ENCODE results near the gene MOCOS.
"Not testable (repeated sequence)": the region's sequence is repeated elsewhere in the genome, so short reads cannot be mapped to it uniquely, and the experiment has no call there.

The MOCOS gene

DNA sequence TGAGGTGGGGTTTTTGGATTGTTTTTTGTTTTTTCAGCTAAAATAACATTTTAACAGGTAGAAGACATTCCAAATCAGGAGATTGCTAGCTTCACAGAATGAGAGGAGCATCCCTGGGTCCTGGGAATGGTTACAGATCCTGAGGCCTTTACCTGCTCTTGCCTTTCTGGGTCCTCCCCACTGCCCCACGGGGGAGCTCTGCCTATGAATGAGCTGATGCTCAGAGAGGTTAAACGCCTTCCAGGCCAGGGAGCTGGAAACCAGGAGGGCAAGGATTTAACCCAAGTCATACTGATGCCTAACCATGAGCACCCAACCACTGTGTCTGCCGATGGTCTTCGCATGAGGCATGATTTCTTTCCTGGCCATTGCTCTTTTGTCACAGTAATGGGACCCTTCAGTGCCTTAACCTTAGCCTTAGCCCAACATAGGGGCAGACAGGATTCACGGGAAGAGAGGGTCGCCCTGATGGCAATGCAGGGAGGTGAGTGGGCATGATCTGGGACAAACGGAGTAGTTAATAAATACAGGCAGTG lies 16.1 kb downstream of the MOCOS start:
- H3K4me3 Mint-ChIP-seq, result no peak overlapping the region

DNA sequence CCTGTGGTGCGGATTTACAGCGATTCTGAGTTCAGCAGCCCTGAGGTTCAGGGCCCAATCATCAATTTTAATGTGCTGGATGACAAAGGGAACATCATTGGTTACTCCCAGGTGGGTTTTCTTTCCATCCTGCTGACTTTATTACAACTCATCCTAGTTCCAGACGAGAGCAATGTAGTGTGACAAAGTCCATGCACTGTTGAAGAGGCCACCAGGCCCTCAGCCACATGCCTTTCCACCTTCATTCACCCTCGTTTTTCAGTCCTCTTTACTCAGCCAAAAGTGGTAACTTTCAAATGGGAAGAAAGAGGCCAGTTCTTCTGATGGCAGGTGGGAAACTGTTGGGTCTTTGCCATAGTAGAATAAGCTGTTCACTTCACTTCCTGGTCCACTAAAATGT lies 17.9 kb downstream of the MOCOS start:
- H3K27me3 Mint-ChIP-seq, result peaks cover 15% of the 10 kb centered on the region
- H3K27ac Mint-ChIP-seq, result no peak overlapping the region
- no peak overlapping the region for H3K4me3 Mint-ChIP-seq
- H3K36me3 Mint-ChIP-seq, result no peaks in the 10 kb centered on the region
- CTCF ChIA-PET, result no interaction called here
- no peaks in the 10 kb centered on the region for H3K9me3 Mint-ChIP-seq
- DNase-seq, result no peak
- H3K4me1 Mint-ChIP-seq, result no peaks in the 10 kb centered on the region

More for the DNA sequence above, 16.1 kb downstream of the MOCOS start:
- H3K27ac Mint-ChIP-seq, result no peak overlapping the region
- H3K4me1 Mint-ChIP-seq, result no peaks in the 10 kb centered on the region
- DNase-seq, result no peak
- H3K36me3 Mint-ChIP-seq, result no peaks in the 10 kb centered on the region
- CTCF ChIA-PET, result no interaction called here
- peaks cover 15% of the 10 kb centered on the region for H3K27me3 Mint-ChIP-seq
- no peaks in the 10 kb centered on the region for H3K9me3 Mint-ChIP-seq

DNA sequence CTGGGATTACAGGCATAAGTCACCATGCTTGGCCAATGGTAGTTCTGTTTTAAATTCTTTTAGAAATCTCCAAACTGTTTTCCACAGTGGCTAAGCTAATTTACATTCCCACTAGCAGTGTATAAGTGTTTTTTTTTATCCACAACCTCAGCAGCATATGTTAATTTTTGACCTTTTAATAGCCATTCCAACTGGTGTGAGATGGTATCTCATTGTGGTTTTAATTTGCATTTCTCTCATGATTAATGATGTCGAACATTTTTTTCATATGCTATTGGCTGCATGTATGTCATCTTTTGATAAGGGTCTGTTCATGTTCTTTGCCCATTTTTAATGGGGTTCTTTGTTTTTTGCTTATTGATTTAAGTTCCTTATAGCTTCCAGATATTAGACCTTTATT lies 20.0 kb downstream of the MOCOS start:
- Mint-ChIP-seq H3K4me1 (no peaks in the 10 kb centered on the region), H3K27ac (no peak overlapping the region), H3K4me3 (no peak overlapping the region), H3K27me3 (peaks cover 18% of the 10 kb centered on the region), H3K36me3 (no peaks in the 10 kb centered on the region), H3K9me3 (no peaks in the 10 kb centered on the region)
- no peak for DNase-seq
- CTCF ChIA-PET, result no interaction called here

DNA sequence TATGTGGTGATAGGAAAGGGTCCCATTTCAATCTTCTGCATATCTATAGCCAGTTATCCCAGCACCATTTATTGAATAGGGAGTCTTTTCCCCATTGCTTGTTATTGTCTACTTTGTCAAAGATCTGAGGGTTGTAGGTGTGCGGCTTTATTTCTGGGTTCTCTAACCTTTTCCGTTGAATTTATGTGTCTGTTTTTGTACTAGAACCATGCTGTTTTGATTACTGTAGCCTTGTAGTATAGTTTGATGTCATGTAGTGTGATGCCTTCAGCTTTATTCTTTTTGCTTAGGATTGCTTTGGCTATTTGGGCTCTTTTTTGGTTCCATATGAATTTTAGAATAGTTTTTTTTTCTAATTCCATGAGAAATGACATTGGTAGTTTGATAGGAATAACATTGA lies 20.7 kb downstream of the MOCOS start:
- H3K4me3 Mint-ChIP-seq, H3K36me3 Mint-ChIP-seq, CTCF ChIA-PET: not testable (repeated sequence)

DNA sequence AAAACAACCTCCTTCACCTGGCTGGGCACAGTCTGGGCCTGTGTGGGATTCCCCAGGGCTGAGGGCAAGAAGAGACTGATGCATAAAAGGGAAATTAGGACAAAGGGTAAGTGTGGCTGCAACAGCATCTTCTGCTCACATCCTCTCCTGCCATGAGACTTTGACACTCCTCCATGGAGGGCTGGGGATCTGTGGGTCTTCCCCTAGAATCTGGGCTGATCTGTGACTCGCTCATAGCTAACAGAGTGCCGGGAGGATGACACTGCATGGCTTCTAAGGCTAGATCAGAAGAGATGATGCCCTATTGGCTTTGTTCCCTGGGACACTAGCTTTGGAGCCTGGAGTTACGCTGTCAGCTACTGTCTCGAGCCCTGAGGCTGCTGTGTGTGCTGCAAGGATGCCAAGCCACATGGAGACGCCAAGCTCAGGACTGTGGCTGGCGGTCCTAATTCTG lies 24.3 kb downstream of the MOCOS start:
- Mint-ChIP-seq H3K4me1 (no peaks in the 10 kb centered on the region), H3K27me3 (peaks cover 9% of the 10 kb centered on the region), H3K4me3 (no peak overlapping the region), H3K36me3 (no peaks in the 10 kb centered on the region), H3K27ac (no peak overlapping the region), H3K9me3 (no peaks in the 10 kb centered on the region)
- DNase-seq, result no peak
- CTCF ChIA-PET, result no interaction called here

More for the DNA sequence above, 20.7 kb downstream of the MOCOS start:
- not testable (repeated sequence) for H3K27ac Mint-ChIP-seq, H3K9me3 Mint-ChIP-seq, H3K4me1 Mint-ChIP-seq, DNase-seq
- H3K27me3 Mint-ChIP-seq, result peaks cover 13% of the 10 kb centered on the region

DNA sequence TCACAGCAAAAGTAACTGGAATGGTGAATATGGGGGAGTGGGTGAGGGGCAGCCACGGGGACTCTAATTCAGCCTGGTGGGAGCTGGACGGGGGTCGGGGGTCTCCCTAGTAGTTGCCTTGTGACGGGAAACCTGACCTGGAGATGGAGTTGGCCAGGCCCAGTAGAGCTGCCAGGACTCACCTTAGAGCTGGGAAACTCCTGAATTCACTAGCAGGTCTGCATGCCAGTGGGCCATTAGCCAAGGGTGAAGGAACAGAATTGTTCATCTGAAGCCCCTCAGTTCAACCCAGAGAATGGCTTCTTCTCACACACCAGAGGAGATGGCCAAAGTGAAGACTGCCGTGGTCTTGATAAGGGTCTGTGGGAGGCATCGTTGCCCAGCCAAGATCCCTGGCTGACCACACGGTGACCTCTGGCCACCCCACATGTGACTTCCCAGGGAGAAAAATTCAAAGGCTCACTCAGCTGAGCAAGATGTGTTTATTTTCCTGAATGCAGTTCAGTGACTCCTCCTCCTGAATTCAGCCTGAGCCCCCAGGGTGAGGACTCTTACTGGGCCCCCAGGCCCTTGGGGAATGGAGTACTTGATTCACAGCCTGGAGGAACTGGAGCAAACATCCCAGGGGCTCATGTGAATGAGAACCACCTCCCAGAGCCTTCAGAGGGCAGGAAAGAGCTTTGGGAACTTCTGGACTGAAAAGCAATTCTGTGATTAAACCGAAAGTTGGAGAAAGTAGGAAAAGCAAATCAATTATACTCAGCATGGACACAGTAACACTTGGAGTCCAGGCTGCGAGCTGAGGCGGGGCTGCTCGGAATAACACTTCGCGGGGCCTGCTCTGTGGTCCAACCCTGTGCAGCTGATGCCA lies 25.2 kb downstream of the MOCOS start:
- Mint-ChIP-seq H3K9me3 (no peaks in the 10 kb centered on the region), H3K4me1 (no peaks in the 10 kb centered on the region), H3K4me3 (no peak overlapping the region), H3K36me3 (no peaks in the 10 kb centered on the region), H3K27me3 (peaks cover 9% of the 10 kb centered on the region), H3K27ac (no peak overlapping the region)
- CTCF ChIA-PET, result no interaction called here
- DNase-seq, result no peak

DNA sequence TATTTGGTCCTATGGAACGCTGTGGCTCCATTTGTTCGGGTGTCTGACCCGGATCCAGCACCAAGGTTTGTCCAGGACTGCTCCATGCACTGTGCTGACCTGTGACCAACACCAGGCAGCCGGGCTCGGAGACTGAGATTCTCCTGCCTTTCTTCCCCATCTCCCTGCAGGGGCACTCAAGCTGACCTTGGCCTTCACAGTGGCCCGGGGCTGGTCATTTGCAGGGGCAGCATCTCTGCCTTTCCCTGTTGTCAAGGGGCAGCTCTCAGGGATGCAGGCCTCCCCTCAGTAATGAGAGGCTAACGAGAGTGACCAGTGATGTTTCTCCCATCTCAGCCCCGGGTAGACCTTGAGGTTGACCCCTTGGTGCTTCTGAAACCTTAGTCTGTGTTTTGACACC lies 27.5 kb downstream of the MOCOS start:
- no peak for DNase-seq
- H3K9me3 Mint-ChIP-seq, result no peaks in the 10 kb centered on the region
- H3K4me3 Mint-ChIP-seq, result no peak overlapping the region
- CTCF ChIA-PET, result no interaction called here
- H3K36me3 Mint-ChIP-seq, result no peaks in the 10 kb centered on the region
- peaks cover 9% of the 10 kb centered on the region for H3K27me3 Mint-ChIP-seq
- H3K27ac Mint-ChIP-seq, result no peak overlapping the region
- no peaks in the 10 kb centered on the region for H3K4me1 Mint-ChIP-seq

DNA sequence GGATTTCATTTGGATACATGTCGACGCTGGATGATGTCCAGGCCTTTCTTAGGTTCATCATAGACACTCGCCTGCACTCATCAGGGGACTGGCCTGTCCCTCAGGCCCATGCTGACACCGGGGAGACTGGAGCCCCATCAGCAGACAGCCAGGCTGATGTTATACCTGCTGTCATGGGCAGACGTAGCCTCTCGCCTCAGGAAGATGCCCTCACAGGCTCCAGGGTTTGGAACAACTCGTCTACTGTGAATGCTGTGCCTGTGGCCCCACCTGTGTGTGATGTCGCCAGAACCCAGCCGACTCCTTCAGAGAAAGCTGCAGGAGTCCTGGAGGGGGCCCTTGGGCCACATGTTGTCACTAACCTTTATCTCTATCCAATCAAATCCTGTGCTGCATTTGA lies 28.3 kb downstream of the MOCOS start:
- Mint-ChIP-seq H3K27me3 (peaks cover 9% of the 10 kb centered on the region), H3K4me3 (no peak overlapping the region), H3K9me3 (no peaks in the 10 kb centered on the region), H3K4me1 (no peaks in the 10 kb centered on the region), H3K27ac (no peak overlapping the region), H3K36me3 (no peaks in the 10 kb centered on the region)
- no peak for DNase-seq
- CTCF ChIA-PET, result no interaction called here

DNA sequence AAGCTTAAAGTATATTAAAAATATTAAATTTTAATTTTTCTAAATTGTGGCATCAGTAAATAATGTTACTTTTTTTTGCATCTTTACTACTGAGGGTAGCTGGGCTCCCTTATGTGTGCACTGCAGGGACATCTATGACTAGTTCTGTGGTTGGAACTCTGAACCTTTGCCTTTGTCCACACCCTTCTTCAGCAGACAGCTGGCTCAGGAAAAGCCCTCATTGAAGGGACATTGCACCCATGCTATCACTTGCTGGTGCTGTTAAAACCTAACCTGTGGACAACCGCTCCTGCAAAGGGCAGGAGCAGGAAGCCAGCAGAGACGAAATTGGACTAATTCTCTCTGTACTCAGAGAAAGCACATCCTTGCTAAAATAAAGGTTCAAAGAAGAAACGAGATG lies 30.1 kb downstream of the MOCOS start:
- peaks cover 5% of the 10 kb centered on the region for H3K27me3 Mint-ChIP-seq
- no peaks in the 10 kb centered on the region for H3K36me3 Mint-ChIP-seq
- no peak for DNase-seq
- H3K27ac Mint-ChIP-seq, result no peak overlapping the region
- no peaks in the 10 kb centered on the region for H3K4me1 Mint-ChIP-seq
- H3K9me3 Mint-ChIP-seq, result no peaks in the 10 kb centered on the region
- no peak overlapping the region for H3K4me3 Mint-ChIP-seq
- CTCF ChIA-PET, result no interaction called here

DNA sequence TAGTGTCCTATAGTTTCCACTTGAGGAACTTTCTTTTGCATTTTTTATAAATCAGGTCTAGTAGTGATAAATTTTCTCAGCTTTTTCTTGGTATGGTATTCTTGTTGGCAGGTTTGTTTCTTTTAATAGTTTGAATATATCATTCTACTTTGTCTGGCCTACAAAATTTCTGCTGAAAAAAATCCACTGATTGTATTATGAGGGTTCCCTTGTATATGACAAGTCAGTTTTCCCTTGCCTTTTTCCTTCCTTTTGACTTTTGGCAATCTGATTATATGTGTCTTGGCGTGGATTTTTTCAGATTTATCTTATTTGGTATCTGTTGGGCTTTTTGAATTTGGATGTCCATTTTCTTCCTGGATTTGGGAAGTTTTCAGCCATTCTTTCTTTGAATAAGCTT lies 41.9 kb downstream of the MOCOS start:
- H3K27ac Mint-ChIP-seq, result no peak overlapping the region
- DNase-seq, result no peak
- H3K4me3 Mint-ChIP-seq, result no peak overlapping the region
- no peaks in the 10 kb centered on the region for H3K4me1 Mint-ChIP-seq
- H3K36me3 Mint-ChIP-seq, result no peaks in the 10 kb centered on the region
- CTCF ChIA-PET, result interaction anchor here (1.0 kb wide), 1 partner anchor 136 kb away, joined by 4 read pairs; no protein-coding TSS in a partner anchor
- peaks cover 25% of the 10 kb centered on the region for H3K9me3 Mint-ChIP-seq
- peaks cover 4% of the 10 kb centered on the region for H3K27me3 Mint-ChIP-seq

DNA sequence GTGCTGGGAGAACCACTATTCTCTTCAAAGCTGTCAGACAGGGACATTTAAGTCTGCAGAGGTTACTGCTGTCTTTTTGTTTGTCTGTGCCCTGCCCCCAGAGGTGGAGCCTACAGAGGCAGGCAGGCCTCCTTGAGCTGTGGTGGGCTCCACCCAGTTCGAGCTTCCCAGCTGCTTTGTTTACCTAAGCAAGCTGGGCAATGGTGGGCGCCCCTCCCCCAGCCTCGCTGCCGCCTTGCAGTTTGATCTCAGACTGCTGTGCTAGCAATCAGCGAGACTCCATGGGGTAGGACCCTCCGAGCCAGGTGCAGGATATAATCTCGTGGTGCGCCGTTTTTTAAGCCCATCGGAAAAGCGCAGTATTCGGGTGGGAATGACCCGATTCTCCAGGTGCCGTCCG lies 53.2 kb downstream of the MOCOS start:
- H3K27ac Mint-ChIP-seq, DNase-seq, CTCF ChIA-PET, H3K4me3 Mint-ChIP-seq, H3K9me3 Mint-ChIP-seq, H3K36me3 Mint-ChIP-seq, H3K27me3 Mint-ChIP-seq, H3K4me1 Mint-ChIP-seq: not testable (repeated sequence)

DNA sequence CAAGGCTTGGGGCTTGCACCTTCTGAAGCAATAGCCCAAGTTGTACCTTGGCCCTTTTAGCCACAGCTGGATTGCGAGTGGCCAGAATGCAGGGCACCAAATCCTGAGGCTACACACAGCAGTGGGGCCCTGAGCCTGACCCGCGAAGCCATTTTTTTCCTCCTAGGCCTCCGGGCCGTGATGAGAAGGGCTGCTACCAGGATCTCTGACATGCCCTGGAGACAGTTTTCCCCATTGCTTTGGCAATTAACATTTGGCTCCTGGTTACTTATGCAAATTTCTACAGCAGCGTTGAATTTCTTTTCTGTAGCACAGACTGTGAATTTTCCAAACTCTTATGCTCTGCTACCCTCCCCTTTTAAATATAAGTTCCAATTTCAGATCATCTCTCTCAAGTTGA lies 54.5 kb downstream of the MOCOS start:
- no peak overlapping the region for H3K27ac Mint-ChIP-seq
- no peak overlapping the region for H3K4me3 Mint-ChIP-seq
- no peaks in the 10 kb centered on the region for H3K9me3 Mint-ChIP-seq
- CTCF ChIA-PET, result no interaction called here
- DNase-seq, result no peak
- peaks cover 8% of the 10 kb centered on the region for H3K27me3 Mint-ChIP-seq
- H3K4me1 Mint-ChIP-seq, result no peaks in the 10 kb centered on the region
- H3K36me3 Mint-ChIP-seq, result no peaks in the 10 kb centered on the region

DNA sequence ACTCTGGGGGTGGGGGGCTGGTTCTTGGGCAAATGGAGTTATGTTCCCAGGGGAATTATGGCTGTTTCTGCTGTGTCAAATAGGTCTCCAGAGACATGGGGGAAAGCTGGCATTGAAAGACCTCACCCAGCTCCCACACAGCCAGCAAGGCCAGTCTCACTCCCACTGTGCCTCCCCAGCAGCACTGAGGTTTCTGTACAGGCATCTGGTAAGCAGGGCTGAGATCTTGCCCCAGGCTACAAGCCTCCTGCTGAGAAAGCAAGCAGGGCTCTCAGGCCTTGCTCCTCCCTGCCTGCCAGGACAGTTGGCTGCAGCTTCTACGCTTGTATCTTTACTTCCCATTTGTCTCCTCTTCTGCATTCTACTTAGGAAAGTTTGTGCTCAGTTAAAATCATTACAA lies 59.7 kb downstream of the MOCOS start:
- Mint-ChIP-seq H3K9me3 (no peaks in the 10 kb centered on the region), H3K4me1 (no peaks in the 10 kb centered on the region), H3K27ac (no peak overlapping the region), H3K36me3 (no peaks in the 10 kb centered on the region), H3K27me3 (peaks cover 27% of the 10 kb centered on the region), H3K4me3 (no peak overlapping the region)
- DNase-seq, result no peak
- CTCF ChIA-PET, result interaction anchor here (1.1 kb wide), 1 partner anchor 38 kb away, joined by 3 read pairs; no protein-coding TSS in a partner anchor

DNA sequence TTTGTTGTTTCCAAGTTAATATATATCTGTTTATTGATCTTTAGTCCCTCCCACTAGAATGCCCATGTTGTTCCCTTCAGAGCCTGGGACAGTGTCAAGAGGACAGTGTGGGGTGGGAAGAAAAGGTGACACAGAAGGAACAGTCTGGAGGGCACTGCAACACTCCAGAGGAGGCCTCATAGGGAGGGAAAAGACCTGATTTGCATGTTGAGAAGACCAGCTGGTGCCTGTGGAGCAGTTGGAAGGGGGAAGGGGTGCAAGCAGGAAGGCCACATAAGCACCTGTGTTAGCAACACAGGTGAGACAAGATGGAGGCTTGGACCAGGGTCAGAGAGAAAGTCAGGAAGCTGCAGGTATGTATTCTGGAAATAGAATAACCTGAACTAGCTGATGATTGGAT lies 62.1 kb downstream of the MOCOS start:
- no peak for DNase-seq
- no peak overlapping the region for H3K4me3 Mint-ChIP-seq
- H3K4me1 Mint-ChIP-seq, result no peaks in the 10 kb centered on the region
- no peaks in the 10 kb centered on the region for H3K9me3 Mint-ChIP-seq
- CTCF ChIA-PET, result no interaction called here
- H3K36me3 Mint-ChIP-seq, result no peaks in the 10 kb centered on the region
- H3K27me3 Mint-ChIP-seq, result peaks cover 27% of the 10 kb centered on the region
- H3K27ac Mint-ChIP-seq, result no peak overlapping the region

DNA sequence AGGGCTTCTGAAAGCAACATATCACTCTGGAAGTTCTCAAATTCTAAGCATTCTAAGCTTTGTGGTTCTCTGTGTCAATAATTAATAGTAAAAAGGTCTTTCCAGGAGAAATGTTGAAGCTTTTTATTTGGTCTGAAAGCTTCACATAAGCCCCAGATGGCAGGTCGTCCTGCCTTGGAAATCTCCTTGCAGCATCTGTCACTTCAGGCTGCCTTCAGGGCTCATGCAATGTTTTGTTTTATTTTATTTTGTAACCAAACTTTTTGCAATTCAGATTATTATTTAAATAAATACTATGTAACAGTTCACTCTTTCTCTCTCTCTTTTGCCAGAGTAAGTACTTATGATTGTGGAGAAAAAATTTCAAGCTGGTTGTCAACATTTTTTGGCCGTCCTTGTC lies 63.5 kb downstream of the MOCOS start:
- H3K27ac Mint-ChIP-seq, result no peak overlapping the region
- no peaks in the 10 kb centered on the region for H3K4me1 Mint-ChIP-seq
- no peaks in the 10 kb centered on the region for H3K9me3 Mint-ChIP-seq
- no peaks in the 10 kb centered on the region for H3K36me3 Mint-ChIP-seq
- no peak for DNase-seq
- no peak overlapping the region for H3K4me3 Mint-ChIP-seq
- CTCF ChIA-PET, result no interaction called here
- H3K27me3 Mint-ChIP-seq, result peaks cover 27% of the 10 kb centered on the region
